Epithelial cell of esophagus (primary cell): ENCODE measurements around the gene TPMT.
A peak's percentile ranks its signal among the peaks of the same experiment; 100 is the strongest.

Experiments used
- DNase-seq: peaks from one replicate; pipeline ENCODE4 v3.0.0; 2010; ENCODE audit warnings: low read depth
- H3K4me3 ChIP-seq: 2 replicates; pipeline ENCODE4 v1.5.1; 2011; ENCODE audit warnings: mild to moderate bottlenecking, low read length, control low read depth
- CTCF ChIP-seq: IDR thresholded peaks from 2 replicates; pipeline ENCODE4 v1.5.1; 2011; ENCODE audit warnings: low read depth, mild to moderate bottlenecking, low read length, control low read depth, inconsistent platforms; ENCODE audit not compliant: insufficient read depth; ENCODE audit errors: missing control alignments

TPMT gene

GRCh38 chr6:18115356-18115755, 39.5 kb downstream of the TPMT start:
- TF ChIP-seq CTCF = no peak
- no peak overlapping the region for H3K4me3 ChIP-seq
- peak; percentile 22 for DNase-seq

- no peak for TF ChIP-seq CTCF
- no peak for DNase-seq
- no peak overlapping the region for H3K4me3 ChIP-seq
Measured at GRCh38 chr6:18110162-18110561, 44.7 kb downstream of the TPMT start.

- no peak for DNase-seq
- H3K4me3 ChIP-seq = no peak overlapping the region
- no peak for TF ChIP-seq CTCF
Measured at GRCh38 chr6:18107061-18107460, 47.8 kb downstream of the TPMT start.

GRCh38 chr6:18102783-18103509, 51.9 kb downstream of the TPMT start:
- no peak for TF ChIP-seq CTCF
- no peak for DNase-seq
- H3K4me3 ChIP-seq = no peak overlapping the region

- TF ChIP-seq CTCF = no peak
- no peak overlapping the region for H3K4me3 ChIP-seq
- no peak for DNase-seq
Measured at GRCh38 chr6:18101873-18102272, 53.0 kb downstream of the TPMT start.

- DNase-seq = peak; percentile 41
- TF ChIP-seq CTCF = no peak
- H3K4me3 ChIP-seq = no peak overlapping the region
Measured at GRCh38 chr6:18101271-18101670, 53.6 kb downstream of the TPMT start.

DNA sequence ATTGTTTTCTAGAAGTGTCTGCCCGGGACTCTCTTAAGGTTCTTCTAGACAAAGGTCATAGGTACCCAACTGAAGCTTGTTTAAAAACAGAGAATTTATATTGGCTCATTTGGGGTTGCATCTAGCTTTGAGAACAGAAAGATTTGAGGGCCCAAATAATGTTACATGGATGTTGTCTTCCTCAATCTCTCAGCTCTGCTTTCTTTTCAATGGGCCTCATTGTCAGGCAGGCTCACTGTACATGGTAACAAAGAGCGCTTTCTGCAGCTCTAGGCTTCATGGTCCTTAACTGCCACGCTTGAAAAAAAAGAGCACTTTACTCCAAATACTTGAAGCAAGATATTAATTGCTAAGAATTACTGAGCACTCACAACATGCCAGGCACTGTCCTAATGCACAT, 54.6 kb downstream of the TPMT start:
- no peak for DNase-seq
- H3K4me3 ChIP-seq = no peak overlapping the region
- TF ChIP-seq CTCF = no peak
